Brain microvascular endothelial cell (primary cell): Measurements from ENCODE around the gene HINFP.
"Not testable (repeated sequence)": the region's sequence is repeated elsewhere in the genome, so short reads cannot be mapped to it uniquely, and the experiment has no call there.

Experiments used
- DNase-seq: peaks from one replicate; pipeline ENCODE4 v3.0.0-alpha.2; 2020
- H3K27ac ChIP-seq: fragments of 250-450 bp; sonication (Bioruptor Pico); 2 replicates; pipeline ENCODE4 v1.5.1; 2020; ENCODE audit warnings: mild to moderate bottlenecking, moderate library complexity
- H3K27me3 ChIP-seq: fragments of 250-450 bp; sonication (Bioruptor Pico); replicated peaks from 2 replicates; pipeline ENCODE4 v1.5.1; 2020; ENCODE audit warnings: mild to moderate bottlenecking
- H3K36me3 ChIP-seq: fragments of 250-450 bp; sonication (Bioruptor Pico); replicated peaks from 2 replicates; pipeline ENCODE4 v1.5.1; 2020; ENCODE audit warnings: mild to moderate bottlenecking
- H3K4me3 ChIP-seq: 2 replicates; pipeline ENCODE4 v1.5.1; 2011; ENCODE audit warnings: low read depth, mild to moderate bottlenecking, control low read depth, low read length, moderate library complexity
- CTCF ChIP-seq: IDR thresholded peaks from 2 replicates; pipeline ENCODE4 v1.5.1; 2011; ENCODE audit warnings: low read depth, mild to moderate bottlenecking, moderate library complexity, low read length, control low read depth, inconsistent platforms; ENCODE audit errors: missing control alignments
- in situ Hi-C: cut with HindIII; loops from 2 replicates; pipeline ENCODE4 v1.10.0; 2017; ENCODE audit warnings: low sequenced_read_pairs, low pct_ligation_motif_present

HINFP gene

GRCh38 chr11:119180729-119181676 lies 59.6 kb downstream of the HINFP start:
- H3K36me3 ChIP-seq: no peaks in the 10 kb centered on the region
- DNase-seq: no peak
- no peaks in the 10 kb centered on the region for H3K27me3 ChIP-seq
- H3K4me3 ChIP-seq: no peak overlapping the region
- H3K27ac ChIP-seq: no peak overlapping the region
- TF ChIP-seq CTCF: no peak
- in situ Hi-C loops: no loop called here

- H3K4me3 ChIP-seq: no peak overlapping the region
Observed at GRCh38 chr11:119181677-119182412, 60.5 kb downstream of the HINFP start.

GRCh38 chr11:119184399-119184798 lies 63.0 kb downstream of the HINFP start:
- in situ Hi-C loops, H3K27me3 ChIP-seq, H3K4me3 ChIP-seq, H3K27ac ChIP-seq, DNase-seq, H3K36me3 ChIP-seq: not testable (repeated sequence)

More at GRCh38 chr11:119181677-119182412, 60.5 kb downstream of the HINFP start:
- no peak for TF ChIP-seq CTCF
- Histone ChIP-seq H3K27ac (no peak overlapping the region), H3K36me3 (no peaks in the 10 kb centered on the region), H3K27me3 (no peaks in the 10 kb centered on the region)
- no peak for DNase-seq
- in situ Hi-C loops: no loop called here
